Measurements from ENCODE around the gene TSGA10.
"Not testable (repeated sequence)": the region's sequence is repeated elsewhere in the genome, so short reads cannot be mapped to it uniquely, and the experiment has no call there.

Gene TSGA10

DNA sequence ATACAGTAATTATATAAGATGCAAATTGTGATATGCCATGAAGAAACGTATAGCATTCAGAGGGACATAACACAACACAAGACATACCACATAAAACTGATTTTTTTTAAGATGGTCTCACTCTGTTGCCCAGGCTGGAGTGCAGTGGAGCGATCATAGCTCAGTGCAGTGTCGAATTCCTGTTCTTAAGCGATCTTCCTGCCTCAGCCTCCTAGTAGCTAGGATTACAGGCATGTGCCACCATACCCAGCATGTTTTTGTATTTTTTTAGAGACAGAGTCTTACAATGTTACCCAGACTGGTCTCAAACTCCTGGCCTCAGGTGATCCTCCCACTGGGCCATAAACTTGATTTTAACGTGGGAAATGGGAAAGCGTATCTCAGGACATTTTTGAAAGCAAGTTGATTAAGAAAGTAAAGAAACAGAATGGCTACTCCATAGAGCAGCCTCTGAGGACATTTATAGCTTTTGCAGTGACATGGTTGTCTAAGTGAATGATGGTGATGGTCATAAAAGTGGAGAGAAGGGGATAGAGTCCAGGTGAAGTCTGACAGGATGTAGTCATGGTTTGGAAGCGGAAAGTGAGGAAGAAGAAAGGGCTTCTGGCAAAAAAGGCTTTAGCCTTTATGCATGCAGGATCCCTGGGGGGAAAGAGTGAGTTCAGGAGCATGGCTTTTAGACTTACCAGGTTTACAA lies 2.4 kb downstream of the TSGA10 start:
- no peak for DNase-seq (ENCODE audit: low spot score)

DNA sequence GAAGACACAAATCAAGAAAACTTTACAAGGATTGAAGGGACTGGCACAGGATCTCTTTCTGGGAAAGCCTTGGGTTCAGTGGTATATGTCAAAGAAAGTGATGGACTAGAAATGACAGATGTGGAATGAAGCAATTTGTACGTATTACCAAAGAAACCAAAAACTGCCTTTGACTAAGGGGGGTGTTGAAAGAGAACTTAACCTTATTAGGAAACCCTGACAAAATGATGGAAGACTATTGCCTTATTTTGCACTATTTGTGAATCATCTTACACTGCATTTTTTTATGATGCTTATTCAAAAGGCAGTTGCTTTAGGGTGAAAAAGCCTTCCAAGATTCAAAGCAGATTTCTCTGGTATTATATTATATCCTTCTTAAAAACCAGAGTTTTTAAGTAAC lies 4.0 kb downstream of the TSGA10 start:
- no peak for DNase-seq (ENCODE audit: low spot score)

DNA sequence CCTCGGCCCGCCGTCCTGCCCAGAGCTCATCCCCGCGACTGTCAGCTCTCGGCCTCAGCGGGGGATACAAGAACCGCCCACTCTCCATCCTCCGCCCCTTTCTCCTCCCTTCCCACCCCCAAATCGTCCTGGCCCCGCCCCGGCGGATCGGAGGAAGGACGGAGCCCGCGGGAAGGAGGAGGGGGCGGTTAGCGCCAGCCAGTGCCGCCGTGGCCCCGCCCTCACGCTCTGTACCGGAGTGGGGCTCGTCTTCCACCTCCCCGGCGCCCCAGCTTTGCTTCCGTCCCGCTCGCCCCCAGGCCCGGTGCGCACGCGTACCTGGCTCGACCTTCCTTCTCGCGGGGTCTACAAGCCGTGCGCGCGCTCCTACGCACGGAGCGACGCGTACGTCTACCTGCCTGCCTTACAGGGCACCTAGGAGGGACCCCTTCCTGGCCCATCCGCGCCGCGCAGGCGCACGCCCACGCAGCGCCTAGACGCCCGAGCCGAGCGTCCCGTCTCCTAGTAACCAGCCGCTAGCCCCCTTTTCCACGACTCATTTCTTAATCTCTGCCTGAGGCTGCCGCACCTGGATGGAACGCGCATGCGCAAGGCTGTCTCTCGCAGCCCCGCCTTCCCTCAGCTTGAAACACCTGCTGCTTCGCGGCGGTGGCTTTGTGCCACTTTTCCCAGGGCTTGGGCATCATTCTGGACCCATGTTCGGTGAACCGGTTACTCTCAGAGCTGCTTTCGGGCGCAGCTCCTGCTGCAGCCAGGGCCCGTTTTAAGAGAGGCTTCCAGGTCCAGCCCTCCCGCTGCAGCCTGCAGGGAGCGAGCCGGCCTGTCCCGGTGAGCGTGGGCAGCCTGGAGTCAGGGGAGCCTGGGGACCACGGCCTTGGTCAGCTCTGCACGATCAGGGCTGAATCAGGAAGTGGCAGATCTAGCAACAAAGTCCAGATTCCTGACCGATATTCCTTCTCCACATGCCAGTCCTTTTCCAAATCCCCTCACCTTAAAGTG lies 13.3 kb downstream of the TSGA10 start, which contains the start of gene C2orf15:
Gene C2orf15 (plus strand): TSS at position 598 of the 999 bp plus-strand sequence. CDS start 8,852 bp downstream, outside the sequence.
- peak; percentile 86 for DNase-seq (ENCODE audit: low spot score)

DNA sequence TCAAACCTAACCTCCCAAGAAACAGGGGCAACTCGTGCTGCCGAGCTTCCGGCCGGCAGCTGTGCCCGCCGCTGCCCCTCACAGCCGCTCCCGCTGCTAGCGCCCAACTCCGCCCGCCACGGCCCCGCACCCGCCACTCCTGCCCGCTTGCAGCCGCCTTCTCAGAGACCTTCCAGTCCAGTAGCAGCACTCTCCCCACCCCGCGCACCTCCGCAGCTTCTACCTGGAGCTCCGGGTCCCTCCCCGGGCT lies 14.0 kb downstream of the TSGA10 start:
- DNase-seq (ENCODE audit: low spot score), result peak; percentile 33

DNA sequence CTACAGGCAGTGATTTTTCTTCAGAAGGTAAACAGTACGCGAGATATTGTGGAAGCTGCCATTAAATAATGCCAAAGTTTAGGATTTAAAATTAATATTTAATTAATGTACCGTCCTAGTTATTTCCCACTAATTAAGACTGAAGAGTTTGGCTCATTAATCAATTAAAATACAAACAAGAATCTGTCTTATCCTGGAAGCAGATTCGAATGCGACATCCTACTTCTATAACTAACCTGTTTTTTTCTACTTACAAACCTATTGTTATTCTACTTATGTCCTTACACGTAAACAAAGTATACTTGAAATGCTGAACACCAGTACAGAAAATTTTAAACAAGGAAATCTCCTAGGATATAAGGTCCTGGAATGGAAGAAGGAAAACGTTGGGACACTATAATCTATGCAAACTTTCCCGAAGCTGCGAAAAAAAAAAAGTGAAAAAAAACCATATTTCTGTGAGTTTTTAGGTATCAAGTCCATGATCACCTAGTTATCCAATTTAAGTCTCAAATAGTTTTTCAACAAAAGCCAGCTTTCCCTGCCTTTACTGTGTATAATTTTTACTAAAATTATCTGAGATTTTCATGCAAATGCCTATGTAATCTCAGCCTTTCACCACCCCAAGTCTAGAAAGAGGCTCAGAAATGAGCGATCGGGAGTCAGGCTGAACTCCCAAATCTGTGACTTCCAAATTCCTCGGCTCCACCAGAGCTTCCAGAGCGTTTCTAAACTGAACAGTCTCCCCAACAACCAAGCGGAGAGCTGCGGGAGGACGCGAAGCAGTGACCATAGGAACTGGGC lies 14.5 kb downstream of the TSGA10 start:
- no peak for DNase-seq (ENCODE audit: low spot score)

DNA sequence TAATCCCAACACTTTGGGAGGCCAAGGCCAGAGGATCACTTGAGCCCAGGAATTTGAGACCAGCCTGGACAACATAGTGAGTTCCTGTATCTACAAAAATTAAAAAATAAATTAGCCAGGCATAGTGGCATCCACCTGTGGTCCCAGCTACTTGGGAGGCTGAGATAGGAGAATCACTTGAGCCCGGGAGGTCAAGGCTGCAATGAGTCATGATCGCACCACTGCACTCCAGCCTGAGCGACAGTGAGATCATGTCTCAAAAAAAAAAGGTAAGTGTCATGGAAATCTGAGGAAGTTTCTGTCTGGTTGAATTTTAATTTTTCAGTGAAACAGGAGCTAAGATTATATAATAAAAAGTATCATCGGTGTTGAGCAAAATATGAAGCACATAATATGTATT lies 15.7 kb downstream of the TSGA10 start:
- no peak for DNase-seq (ENCODE audit: low spot score)

DNA sequence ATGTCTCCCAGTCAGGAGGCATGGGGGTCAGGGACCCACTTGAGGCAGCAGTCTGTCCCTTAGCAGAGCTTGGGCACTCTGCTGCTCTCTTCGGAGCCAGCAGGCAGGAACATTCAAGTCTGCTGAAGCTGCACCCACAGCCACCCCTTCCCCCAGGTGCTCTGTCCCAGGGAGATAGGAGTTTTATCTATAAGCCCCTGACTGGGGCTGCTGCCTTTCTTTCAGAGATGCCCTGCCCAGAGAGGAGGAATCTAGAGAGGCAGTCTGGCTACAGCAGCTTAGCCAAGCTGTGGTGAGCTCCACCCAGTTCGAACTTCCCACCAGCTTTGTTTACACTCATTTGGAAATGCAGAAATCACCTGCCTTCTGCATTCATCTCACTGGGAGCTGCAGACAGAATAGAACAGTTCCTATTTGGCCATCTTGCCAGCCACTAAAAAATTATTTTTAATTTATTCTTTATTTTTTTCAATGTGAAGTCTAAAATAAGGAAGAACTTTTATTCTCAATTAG lies 19.6 kb downstream of the TSGA10 start:
- not testable (repeated sequence) for DNase-seq (ENCODE audit: low spot score)

DNA sequence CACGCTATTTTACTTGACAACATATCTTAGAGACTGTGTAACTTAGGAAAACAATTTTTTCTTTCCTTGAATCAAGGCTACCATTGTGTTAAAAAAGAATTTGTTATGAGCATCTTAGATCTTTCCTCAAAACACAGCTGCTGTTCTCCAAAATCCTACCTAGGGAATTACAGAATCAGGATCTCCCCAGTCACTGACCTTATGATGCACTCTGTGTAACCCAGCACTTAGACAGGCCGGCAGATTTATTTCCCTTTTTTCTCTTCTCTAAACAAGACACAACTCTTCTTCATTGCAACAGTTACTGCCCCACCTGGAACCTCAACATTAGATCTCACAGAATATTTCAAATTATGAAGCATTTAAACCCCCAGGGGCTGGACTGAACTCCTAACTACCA lies 26.8 kb downstream of the TSGA10 start:
- no peak for DNase-seq (ENCODE audit: low spot score)

DNA sequence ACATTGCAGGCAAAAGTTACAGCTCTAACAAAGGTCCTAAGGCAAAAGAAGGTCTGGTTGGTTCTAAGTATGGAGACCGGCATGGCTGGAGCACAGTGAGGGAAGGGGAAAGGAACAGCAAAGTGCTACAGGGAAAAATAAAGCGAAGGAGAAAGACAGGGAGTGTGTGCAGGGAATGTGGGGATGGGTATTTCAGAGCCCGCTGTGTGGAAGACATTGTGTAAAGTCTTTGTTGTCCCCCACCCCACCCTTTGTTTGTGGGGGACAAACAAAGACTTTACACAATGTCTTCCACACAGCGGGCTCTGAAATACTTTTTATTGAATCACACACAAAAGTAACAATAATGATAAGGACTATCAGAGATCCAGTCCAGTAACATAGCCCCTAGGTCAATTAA lies 42.1 kb downstream of the TSGA10 start:
- no peak for DNase-seq (ENCODE audit: low spot score)

DNA sequence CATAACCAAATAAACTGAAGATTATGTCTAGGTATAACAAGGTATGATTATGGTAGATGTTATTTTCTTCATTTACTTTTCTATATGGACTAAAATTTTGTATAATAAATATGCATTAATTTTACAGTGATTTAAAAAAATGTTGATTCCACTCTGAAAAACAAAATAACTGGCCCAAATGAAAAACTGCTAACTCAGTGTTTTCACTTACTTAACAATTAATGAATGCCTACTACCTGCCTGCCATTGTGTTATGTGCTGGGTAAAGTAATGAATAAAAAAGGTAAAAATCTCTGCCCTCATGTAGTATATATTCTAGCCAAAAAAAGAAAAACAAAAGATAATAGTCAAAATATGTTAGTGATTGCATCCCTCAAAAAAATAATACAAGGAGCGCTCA lies 42.8 kb downstream of the TSGA10 start:
- DNase-seq (ENCODE audit: low spot score), result no peak

DNA sequence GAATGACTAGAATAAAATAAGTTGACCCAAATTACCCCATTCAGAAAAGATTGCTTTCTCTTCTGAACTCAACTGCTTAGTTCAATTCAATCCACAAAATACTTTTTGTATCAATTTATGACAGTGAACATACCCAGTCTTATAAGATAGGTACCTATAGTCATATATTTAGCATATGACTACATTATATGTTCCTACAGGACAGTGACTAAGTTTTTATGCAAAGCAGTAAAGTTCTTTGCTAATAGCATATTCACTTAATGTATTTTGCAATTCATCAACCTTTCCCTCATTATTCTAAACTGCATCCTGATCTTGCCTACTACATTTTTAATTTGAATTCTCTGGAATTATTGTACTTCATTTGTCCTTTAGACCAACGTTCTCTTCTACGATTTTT lies 43.5 kb downstream of the TSGA10 start:
- no peak for DNase-seq (ENCODE audit: low spot score)

DNA sequence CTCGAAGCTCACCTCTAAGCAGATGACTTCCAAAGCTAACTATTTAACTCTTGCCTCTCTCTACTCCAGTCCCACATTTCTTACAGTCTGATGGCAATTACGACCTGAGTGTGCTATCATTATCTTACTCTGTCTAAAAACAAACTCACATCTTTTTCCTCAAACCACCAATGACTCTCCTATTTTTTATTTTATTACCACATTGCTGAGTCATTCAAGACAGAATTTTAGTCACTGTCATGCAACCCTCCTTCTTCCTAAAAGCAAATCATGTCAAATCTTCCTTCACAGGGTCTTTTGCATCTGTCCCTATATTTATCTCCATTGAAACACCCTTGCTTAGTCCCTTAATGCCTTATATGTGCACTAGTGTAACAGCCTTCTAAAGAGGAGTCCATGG lies 47.8 kb downstream of the TSGA10 start:
- no peak for DNase-seq (ENCODE audit: low spot score)

DNA sequence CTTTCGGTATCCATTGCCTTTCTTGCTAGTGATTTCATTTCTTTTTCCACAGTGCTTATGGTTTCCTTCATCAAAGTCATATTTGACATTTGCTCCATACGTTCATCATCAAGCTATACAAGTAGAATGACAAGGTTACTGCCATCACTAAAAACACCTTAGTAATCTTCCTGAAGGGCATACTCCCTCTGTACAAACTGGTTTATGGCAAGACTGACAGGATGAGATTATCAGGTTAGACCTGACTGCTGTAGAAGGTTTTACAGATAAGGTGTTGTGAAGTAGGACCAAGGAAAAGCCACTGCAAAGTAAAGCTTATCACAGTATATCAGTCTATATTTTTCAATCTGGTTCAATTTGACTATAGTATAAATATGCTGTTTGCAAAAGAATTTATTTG lies 50.7 kb downstream of the TSGA10 start:
- DNase-seq (ENCODE audit: low spot score), result no peak

DNA sequence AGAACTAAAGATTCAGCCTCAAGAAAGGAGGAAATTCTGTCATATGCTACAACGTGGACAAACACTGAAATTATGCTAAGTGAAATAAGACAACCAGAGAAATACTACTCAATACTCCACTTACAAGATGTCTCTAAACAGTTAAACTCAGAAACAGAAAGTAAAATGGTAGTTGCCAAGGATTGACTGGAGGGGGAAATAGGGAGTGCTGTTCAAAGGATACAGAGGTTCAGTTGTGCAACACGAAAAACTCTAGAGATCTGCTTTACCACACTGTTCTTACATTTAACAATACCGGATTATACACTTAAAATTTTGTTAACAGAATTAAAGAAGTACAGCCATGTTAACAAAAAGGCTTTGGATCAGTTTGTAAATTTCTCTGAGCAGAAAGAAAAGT lies 53.0 kb downstream of the TSGA10 start:
- DNase-seq (ENCODE audit: low spot score), result peak; percentile 10

DNA sequence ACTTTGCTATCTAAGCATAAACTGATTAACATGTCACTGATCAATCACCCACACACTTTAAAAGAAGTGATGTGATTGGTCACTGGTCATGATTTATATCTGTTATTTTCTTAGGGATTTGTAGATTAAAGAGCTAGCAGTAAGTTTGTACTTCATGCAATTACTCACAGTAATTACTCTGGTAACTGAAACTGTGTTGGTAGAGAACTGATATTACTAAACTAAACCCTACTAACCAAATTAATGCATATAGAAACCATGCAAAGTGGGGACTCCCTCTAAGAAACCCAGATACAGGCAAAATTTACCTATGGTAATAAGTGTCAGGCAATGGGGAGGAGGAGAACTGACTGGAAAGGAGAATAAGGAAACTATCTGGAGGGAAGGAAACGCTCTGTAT lies 58.0 kb downstream of the TSGA10 start:
- DNase-seq (ENCODE audit: low spot score), result no peak

DNA sequence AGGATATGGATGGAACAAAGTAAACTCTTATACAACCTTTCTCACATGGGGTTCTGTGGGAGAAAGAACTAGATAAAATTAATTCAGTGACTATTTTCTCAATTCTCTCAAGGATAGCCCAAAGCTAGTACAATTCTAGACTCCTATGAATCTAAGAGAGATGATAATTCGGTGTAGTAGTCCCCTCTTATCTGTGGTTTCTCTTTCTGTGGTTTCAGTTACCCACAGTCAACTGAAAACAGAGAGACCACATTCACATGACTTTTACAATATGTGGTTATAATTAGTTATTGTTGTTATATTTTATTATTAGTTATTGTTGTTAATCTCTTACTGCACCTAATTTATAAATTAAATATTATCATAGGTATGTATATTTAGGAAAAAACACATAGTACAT lies 66.7 kb downstream of the TSGA10 start:
- no peak for DNase-seq (ENCODE audit: low spot score)

DNA sequence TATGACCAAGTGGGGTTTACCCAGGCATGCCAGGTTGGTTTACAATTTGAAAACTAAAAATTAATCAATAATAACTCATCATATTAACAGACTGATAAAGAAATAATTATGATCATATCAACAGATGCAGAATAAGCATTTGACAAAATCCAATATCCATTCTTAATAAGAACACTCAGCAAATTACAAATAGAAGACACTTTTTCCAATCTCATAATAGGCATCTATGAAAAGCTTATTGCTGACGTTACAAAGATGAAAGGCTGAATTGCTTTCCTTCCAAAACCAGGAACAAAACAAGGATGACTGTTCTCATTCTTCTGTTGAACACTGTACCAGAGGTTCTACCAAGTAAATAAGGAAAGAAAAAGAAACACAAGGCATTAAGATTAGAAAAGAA lies 68.4 kb downstream of the TSGA10 start:
- DNase-seq (ENCODE audit: low spot score), result no peak

DNA sequence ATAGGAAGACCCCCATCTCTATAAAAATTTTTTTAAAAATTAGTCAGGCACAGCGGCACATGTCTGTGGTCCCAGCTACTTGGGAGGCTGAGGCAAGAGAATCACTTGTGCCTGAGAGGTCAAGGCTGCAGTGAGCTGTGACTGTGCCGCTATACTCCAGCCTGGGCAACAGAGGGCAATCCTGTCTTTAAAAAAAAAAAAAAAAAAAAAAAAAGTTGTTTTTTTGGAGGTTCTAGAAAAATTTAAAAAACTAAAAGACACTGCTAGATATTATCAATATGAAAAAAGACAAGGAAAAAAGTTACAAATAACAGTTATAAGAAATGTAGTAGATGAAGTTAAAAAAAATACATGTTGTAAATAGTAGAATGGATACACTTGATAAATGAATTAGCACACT lies 69.3 kb downstream of the TSGA10 start:
- DNase-seq (ENCODE audit: low spot score), result no peak

DNA sequence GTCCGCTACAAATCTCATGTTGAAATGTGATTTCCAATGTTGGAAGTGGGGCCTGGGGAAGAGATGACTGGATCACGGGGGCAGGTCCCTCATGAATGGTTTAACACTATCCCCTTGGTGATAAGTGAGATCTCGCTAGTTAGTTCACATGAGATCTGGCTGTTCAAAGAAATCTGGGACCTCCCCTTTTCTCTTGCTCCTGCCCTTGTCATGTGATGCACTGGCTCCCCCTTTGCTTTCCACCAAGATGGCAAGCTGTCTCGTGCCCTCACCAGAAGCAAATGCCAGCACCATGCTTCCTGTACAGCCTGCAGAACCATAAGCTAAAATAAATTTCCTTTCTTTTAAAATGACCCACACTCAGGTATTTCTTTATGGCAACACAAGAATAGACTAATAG lies 70.5 kb downstream of the TSGA10 start:
- DNase-seq (ENCODE audit: low spot score), result no peak

DNA sequence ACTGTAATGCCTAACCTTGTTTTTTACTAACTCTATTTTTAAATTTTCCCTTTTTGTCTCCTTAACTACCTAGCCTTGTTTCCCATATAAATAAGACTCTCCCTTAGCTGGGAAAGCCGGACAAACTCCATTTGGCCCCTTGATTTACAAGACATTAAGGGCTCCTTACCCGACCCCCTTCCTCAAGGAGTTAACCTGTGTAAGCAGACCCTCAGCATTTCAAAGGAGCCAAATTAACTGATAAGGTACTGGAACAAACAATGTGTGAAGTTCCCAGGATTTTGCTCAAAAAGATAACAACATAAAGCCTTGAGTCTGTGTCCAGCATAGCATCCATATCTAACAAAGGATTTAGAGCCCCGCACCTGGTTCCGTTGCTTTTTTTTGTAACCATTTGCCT lies 72.9 kb downstream of the TSGA10 start:
- DNase-seq (ENCODE audit: low spot score), result no peak

DNA sequence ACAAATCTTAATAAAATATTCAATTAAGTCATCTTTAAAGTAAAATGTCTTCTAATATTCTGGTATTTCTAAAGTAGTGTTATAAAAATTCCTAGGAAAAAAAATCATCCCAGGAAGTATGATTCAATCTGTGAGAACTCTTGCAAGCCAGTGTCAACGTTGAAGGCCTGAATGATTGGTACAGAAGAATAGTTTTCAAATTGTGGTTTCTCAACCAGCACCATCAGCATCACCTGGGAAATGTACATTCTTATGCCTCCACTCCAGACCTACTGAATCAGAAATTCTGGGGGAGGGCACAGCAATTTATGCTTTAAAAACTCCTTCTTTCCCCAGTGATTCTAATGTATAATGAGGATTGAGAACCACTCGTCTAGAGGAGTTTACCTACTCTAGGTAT lies 75.5 kb downstream of the TSGA10 start:
- no peak for DNase-seq (ENCODE audit: low spot score)

DNA sequence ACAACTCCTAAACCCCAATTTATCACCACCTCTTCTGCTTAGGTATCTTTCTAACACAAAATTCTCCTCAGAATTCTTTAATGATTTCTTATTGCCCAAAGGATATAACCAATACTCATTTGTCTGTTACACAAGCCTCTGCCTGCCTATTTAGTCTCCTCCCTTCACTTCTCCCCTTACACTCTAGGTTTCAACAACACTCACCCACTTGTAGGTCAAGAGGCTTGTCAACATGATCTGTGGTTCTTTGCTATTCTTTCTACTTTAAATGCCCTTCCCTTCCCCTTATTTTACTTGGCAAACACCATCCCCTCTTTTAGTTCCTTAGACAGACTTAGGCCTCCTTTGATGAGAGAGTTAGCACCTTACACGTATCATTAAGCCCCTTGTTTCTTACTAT lies 82.2 kb downstream of the TSGA10 start:
- DNase-seq (ENCODE audit: low spot score), result no peak

Measured in AG08396 (cell line).